ENCODE data around the gene ARHGEF10L.

ARHGEF10L gene

GRCh38 chr1:17686258-17686657, 146.8 kb downstream of the ARHGEF10L start:
- Histone ChIP-seq H3K23ac (ENCODE audit: low read length in 2 of 2) (no peak overlapping the region), H3K4me2 (ENCODE audit: low read length, poor library complexity, severe bottlenecking) (no peak overlapping the region), H2AK5ac (ENCODE audit: low read length, severe bottlenecking) (no peak overlapping the region), H4K91ac (ENCODE audit: low read length) (peak overlapping the region; percentile 4), H3K9ac (ENCODE audit: low read length) (no peak overlapping the region), H4K8ac (ENCODE audit: low read length) (no peak overlapping the region), H3K4ac (ENCODE audit: low read depth in 1 of 2, low read length in 2 of 2) (no peak overlapping the region), H3K9me3 (ENCODE audit: control insufficient read depth, low read length) (no peaks in the 10 kb centered on the region), H2BK12ac (ENCODE audit: low read length in 2 of 2) (no peak overlapping the region), H3K27me3 (ENCODE audit: control insufficient read depth in 1 of 2, insufficient read depth in 1 of 2, low read length in 2 of 2) (no peaks in the 10 kb centered on the region), H3K79me1 (replicated peaks; ENCODE audit: low read length, poor library complexity, severe bottlenecking) (peaks cover 2% of the 10 kb centered on the region), H2AFZ (ENCODE audit: low read depth, low read length) (no peak overlapping the region), H3K4me1 (ENCODE audit: control insufficient read depth, insufficient read depth, low read depth, low read length) (peaks cover 4% of the 10 kb centered on the region), H2BK120ac (ENCODE audit: low read depth, low read length) (no peak overlapping the region), H3K14ac (ENCODE audit: low read length in 2 of 2) (no peak overlapping the region), H3K18ac (ENCODE audit: low read depth in 1 of 2, low read length in 2 of 2) (no peak overlapping the region), H2BK15ac (ENCODE audit: low read depth, poor library complexity, severe bottlenecking) (no peak overlapping the region), H3K36me3 (ENCODE audit: control insufficient read depth in 1 of 2, insufficient read depth in 2 of 2, low read depth in 1 of 2, low read length in 2 of 2) (peaks cover 32 to 39% of the 10 kb centered on the region in 2 experiments), H3K4me3 (ENCODE audit: insufficient read depth in 1 of 2, low read depth in 1 of 2, low read length in 2 of 2) (no peak overlapping the region), H3K27ac (ENCODE audit: low read length, poor library complexity, severe bottlenecking) (no peak overlapping the region), H2BK5ac (ENCODE audit: low read depth, low read length, poor library complexity, severe bottlenecking) (no peak overlapping the region)
- WGBS, result 89% methylated on average over 7 of the region's 7 CpGs
- no peak for DNase-seq

GRCh38 chr1:17687145-17687544, 147.6 kb downstream of the ARHGEF10L start:
- H3K14ac ChIP-seq (ENCODE audit: low read length in 2 of 2), result no peak overlapping the region
- no peak overlapping the region for H2BK15ac ChIP-seq (ENCODE audit: low read depth, poor library complexity, severe bottlenecking)
- DNase-seq, result no peak
- H2BK5ac ChIP-seq (ENCODE audit: low read depth, low read length, poor library complexity, severe bottlenecking), result no peak overlapping the region
- H3K4me1 ChIP-seq (ENCODE audit: control insufficient read depth, insufficient read depth, low read depth, low read length), result peaks cover 4% of the 10 kb centered on the region
- no peaks in the 10 kb centered on the region for H3K9me3 ChIP-seq (ENCODE audit: control insufficient read depth, low read length)
- no peak overlapping the region for H3K18ac ChIP-seq (ENCODE audit: low read depth in 1 of 2, low read length in 2 of 2)
- H3K4me2 ChIP-seq (ENCODE audit: low read length, poor library complexity, severe bottlenecking), result no peak overlapping the region
- H3K4ac ChIP-seq (ENCODE audit: low read depth in 1 of 2, low read length in 2 of 2), result no peak overlapping the region
- no peak overlapping the region for H3K27ac ChIP-seq (ENCODE audit: low read length, poor library complexity, severe bottlenecking)
- peaks cover 35 to 36% of the 10 kb centered on the region in 2 experiments for H3K36me3 ChIP-seq (ENCODE audit: control insufficient read depth in 1 of 2, insufficient read depth in 2 of 2, low read depth in 1 of 2, low read length in 2 of 2)
- no peak overlapping the region for H4K8ac ChIP-seq (ENCODE audit: low read length)
- no peak overlapping the region for H2AK5ac ChIP-seq (ENCODE audit: low read length, severe bottlenecking)
- H2BK120ac ChIP-seq (ENCODE audit: low read depth, low read length), result no peak overlapping the region
- no peak overlapping the region for H3K23ac ChIP-seq (ENCODE audit: low read length in 2 of 2)
- no peak overlapping the region for H3K4me3 ChIP-seq (ENCODE audit: insufficient read depth in 1 of 2, low read depth in 1 of 2, low read length in 2 of 2)
- no peaks in the 10 kb centered on the region for H3K27me3 ChIP-seq (ENCODE audit: control insufficient read depth in 1 of 2, insufficient read depth in 1 of 2, low read length in 2 of 2)
- WGBS, result 88% methylated on average over 7 of the region's 7 CpGs
- H2BK12ac ChIP-seq (ENCODE audit: low read length in 2 of 2), result no peak overlapping the region
- H2AFZ ChIP-seq (ENCODE audit: low read depth, low read length), result no peak overlapping the region
- H4K91ac ChIP-seq (ENCODE audit: low read length), result no peak overlapping the region
- H3K9ac ChIP-seq (ENCODE audit: low read length), result no peak overlapping the region
- H3K79me1 ChIP-seq (replicated peaks; ENCODE audit: low read length, poor library complexity, severe bottlenecking), result peaks cover 2% of the 10 kb centered on the region

DNA sequence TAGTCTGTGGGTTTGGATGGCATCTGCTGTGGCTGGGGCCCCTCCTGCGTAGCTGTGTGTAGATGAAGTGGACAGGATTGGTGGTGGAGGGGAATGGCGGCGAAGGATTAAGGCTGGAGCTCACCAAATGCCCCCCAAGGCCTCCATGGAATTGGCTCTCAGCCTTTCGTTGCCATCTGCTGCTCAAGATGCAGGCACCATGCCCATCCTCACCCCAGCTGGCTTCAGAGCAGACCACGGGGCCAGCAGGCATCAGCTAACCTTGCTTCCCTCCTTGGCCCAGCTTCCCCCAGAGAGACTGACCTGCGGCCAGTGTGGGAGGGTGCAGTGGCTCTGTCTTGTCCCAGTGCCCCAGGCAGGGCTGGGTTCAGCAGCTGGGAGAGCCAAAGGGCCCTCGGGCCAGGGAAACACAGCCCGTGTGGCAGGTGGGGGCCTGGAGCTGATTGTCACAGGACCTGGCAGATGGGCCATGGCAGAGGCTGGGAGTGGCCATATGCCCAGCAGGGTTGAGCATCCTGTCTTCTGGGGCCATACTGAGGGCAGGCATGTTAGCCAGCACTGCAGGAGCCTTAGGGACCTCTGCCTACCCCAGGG, 148.8 kb downstream of the ARHGEF10L start:
- no peaks in the 10 kb centered on the region for H3K27me3 ChIP-seq (ENCODE audit: control insufficient read depth in 1 of 2, insufficient read depth in 1 of 2, low read length in 2 of 2)
- no peak for DNase-seq
- no peak overlapping the region for H2BK15ac ChIP-seq (ENCODE audit: low read depth, poor library complexity, severe bottlenecking)
- peaks cover 2% of the 10 kb centered on the region for H3K4me1 ChIP-seq (ENCODE audit: control insufficient read depth, insufficient read depth, low read depth, low read length)
- no peak overlapping the region for H3K18ac ChIP-seq (ENCODE audit: low read depth in 1 of 2, low read length in 2 of 2)
- H3K36me3 ChIP-seq (ENCODE audit: control insufficient read depth in 1 of 2, insufficient read depth in 2 of 2, low read depth in 1 of 2, low read length in 2 of 2), result peaks cover 45 to 46% of the 10 kb centered on the region in 2 experiments
- H4K91ac ChIP-seq (ENCODE audit: low read length), result no peak overlapping the region
- H2AFZ ChIP-seq (ENCODE audit: low read depth, low read length), result no peak overlapping the region
- peaks cover 2% of the 10 kb centered on the region for H3K79me1 ChIP-seq (replicated peaks; ENCODE audit: low read length, poor library complexity, severe bottlenecking)
- H3K14ac ChIP-seq (ENCODE audit: low read length in 2 of 2), result no peak overlapping the region
- H3K9ac ChIP-seq (ENCODE audit: low read length), result no peak overlapping the region
- no peak overlapping the region for H2BK12ac ChIP-seq (ENCODE audit: low read length in 2 of 2)
- H3K9me3 ChIP-seq (ENCODE audit: control insufficient read depth, low read length), result no peaks in the 10 kb centered on the region
- H2BK120ac ChIP-seq (ENCODE audit: low read depth, low read length), result no peak overlapping the region
- no peak overlapping the region for H3K4me2 ChIP-seq (ENCODE audit: low read length, poor library complexity, severe bottlenecking)
- 94% methylated on average over 6 of the region's 8 CpGs for WGBS
- no peak overlapping the region for H3K4me3 ChIP-seq (ENCODE audit: insufficient read depth in 1 of 2, low read depth in 1 of 2, low read length in 2 of 2)
- no peak overlapping the region for H3K4ac ChIP-seq (ENCODE audit: low read depth in 1 of 2, low read length in 2 of 2)
- no peak overlapping the region for H3K23ac ChIP-seq (ENCODE audit: low read length in 2 of 2)
- no peak overlapping the region for H2AK5ac ChIP-seq (ENCODE audit: low read length, severe bottlenecking)
- no peak overlapping the region for H4K8ac ChIP-seq (ENCODE audit: low read length)
- H3K27ac ChIP-seq (ENCODE audit: low read length, poor library complexity, severe bottlenecking), result no peak overlapping the region
- no peak overlapping the region for H2BK5ac ChIP-seq (ENCODE audit: low read depth, low read length, poor library complexity, severe bottlenecking)

DNA sequence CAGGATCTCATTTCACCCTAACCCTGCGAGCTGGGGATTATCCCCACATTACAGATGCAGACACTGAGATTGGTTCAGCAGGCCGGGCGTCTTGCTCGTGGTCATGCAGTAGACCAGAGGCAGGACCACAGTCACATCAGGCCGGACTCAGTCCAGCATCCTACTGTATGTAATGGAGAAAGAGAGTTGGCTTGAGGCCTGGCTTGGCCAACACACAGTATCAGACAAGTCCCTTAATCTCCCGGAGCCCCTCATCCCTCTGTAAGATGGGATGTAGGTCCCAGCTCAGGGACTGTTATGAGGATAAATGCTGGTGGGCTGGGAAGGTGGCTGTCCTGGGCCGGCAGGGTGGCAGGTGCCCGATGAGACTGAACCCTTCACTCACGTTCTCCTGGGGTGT, 149.5 kb downstream of the ARHGEF10L start:
- no peak overlapping the region for H2BK5ac ChIP-seq (ENCODE audit: low read depth, low read length, poor library complexity, severe bottlenecking)
- no peak overlapping the region for H3K9ac ChIP-seq (ENCODE audit: low read length)
- H2BK15ac ChIP-seq (ENCODE audit: low read depth, poor library complexity, severe bottlenecking), result no peak overlapping the region
- H2BK12ac ChIP-seq (ENCODE audit: low read length in 2 of 2), result no peak overlapping the region
- no peak overlapping the region for H3K4me3 ChIP-seq (ENCODE audit: insufficient read depth in 1 of 2, low read depth in 1 of 2, low read length in 2 of 2)
- no peak overlapping the region for H3K27ac ChIP-seq (ENCODE audit: low read length, poor library complexity, severe bottlenecking)
- 96% methylated on average over 5 of the region's 9 CpGs for WGBS
- no peak overlapping the region for H4K8ac ChIP-seq (ENCODE audit: low read length)
- H3K27me3 ChIP-seq (ENCODE audit: control insufficient read depth in 1 of 2, insufficient read depth in 1 of 2, low read length in 2 of 2), result no peaks in the 10 kb centered on the region
- no peak overlapping the region for H3K23ac ChIP-seq (ENCODE audit: low read length in 2 of 2)
- H2AK5ac ChIP-seq (ENCODE audit: low read length, severe bottlenecking), result no peak overlapping the region
- peaks cover 48 to 52% of the 10 kb centered on the region in 2 experiments for H3K36me3 ChIP-seq (ENCODE audit: control insufficient read depth in 1 of 2, insufficient read depth in 2 of 2, low read depth in 1 of 2, low read length in 2 of 2)
- no peak overlapping the region for H2BK120ac ChIP-seq (ENCODE audit: low read depth, low read length)
- no peak overlapping the region for H3K4ac ChIP-seq (ENCODE audit: low read depth in 1 of 2, low read length in 2 of 2)
- no peak overlapping the region for H4K91ac ChIP-seq (ENCODE audit: low read length)
- no peak overlapping the region for H3K4me2 ChIP-seq (ENCODE audit: low read length, poor library complexity, severe bottlenecking)
- no peak overlapping the region for H2AFZ ChIP-seq (ENCODE audit: low read depth, low read length)
- H3K9me3 ChIP-seq (ENCODE audit: control insufficient read depth, low read length), result no peaks in the 10 kb centered on the region
- H3K79me1 ChIP-seq (replicated peaks; ENCODE audit: low read length, poor library complexity, severe bottlenecking), result peaks cover 2% of the 10 kb centered on the region
- no peak overlapping the region for H3K18ac ChIP-seq (ENCODE audit: low read depth in 1 of 2, low read length in 2 of 2)
- peaks cover 2% of the 10 kb centered on the region for H3K4me1 ChIP-seq (ENCODE audit: control insufficient read depth, insufficient read depth, low read depth, low read length)
- no peak for DNase-seq
- no peak overlapping the region for H3K14ac ChIP-seq (ENCODE audit: low read length in 2 of 2)
